Astrocyte of the hippocampus (primary cell): ENCODE results near the gene ALG1.
"Not testable (repeated sequence)": the region's sequence is repeated elsewhere in the genome, so short reads cannot be mapped to it uniquely, and the experiment has no call there.

ENCODE experiments used
- DNase-seq: peaks from one replicate; pipeline ENCODE4 v3.0.0; 2011; ENCODE audit warnings: low read depth, low spot score

ALG1 gene

GRCh38 chr16:5071681-5072333, at the start of gene ALG1:
Gene ALG1 (plus strand): TSS chr16:5071843. CDS start chr16:5071850, 7 bp downstream.
- DNase-seq = peak; percentile 96

- DNase-seq = no peak
Measured at GRCh38 chr16:5022521-5022920, 49.1 kb upstream of the ALG1 start.

GRCh38 chr16:5024632-5025031, 47.0 kb upstream of the ALG1 start:
- DNase-seq = peak; percentile 12

- DNase-seq = peak; percentile 52
Measured at GRCh38 chr16:5025171-5025632, 46.4 kb upstream of the ALG1 start.

GRCh38 chr16:5026664-5027063, 45.0 kb upstream of the ALG1 start:
- no peak for DNase-seq

- no peak for DNase-seq
Measured at GRCh38 chr16:5027086-5027485, 44.6 kb upstream of the ALG1 start.

GRCh38 chr16:5027575-5028235, 43.9 kb upstream of the ALG1 start:
- no peak for DNase-seq

GRCh38 chr16:5028950-5029475, 42.6 kb upstream of the ALG1 start:
- no peak for DNase-seq

GRCh38 chr16:5030251-5030870, 41.3 kb upstream of the ALG1 start:
- no peak for DNase-seq

GRCh38 chr16:5031601-5032000, 40.0 kb upstream of the ALG1 start:
- no peak for DNase-seq

- DNase-seq = no peak
Measured at GRCh38 chr16:5032748-5033167, 38.9 kb upstream of the ALG1 start.

GRCh38 chr16:5033256-5034166, 38.1 kb upstream of the ALG1 start, which contains the start of gene NAGPA:
Gene NAGPA (minus strand): TSS chr16:5033935. CDS start chr16:5033914, 21 bp downstream.
- peak; percentile 93 for DNase-seq

GRCh38 chr16:5034167-5034523, 37.5 kb upstream of the ALG1 start:
- no peak for DNase-seq

- no peak for DNase-seq
Measured at GRCh38 chr16:5035909-5036227, 35.8 kb upstream of the ALG1 start.

GRCh38 chr16:5036228-5037156, 35.2 kb upstream of the ALG1 start:
- peak; percentile 68 for DNase-seq

GRCh38 chr16:5040451-5040850, 31.2 kb upstream of the ALG1 start:
- DNase-seq = no peak

GRCh38 chr16:5041600-5042133, 30.0 kb upstream of the ALG1 start:
- DNase-seq = peak; percentile 90

GRCh38 chr16:5042574-5043171, 29.0 kb upstream of the ALG1 start:
- peak; percentile 46 for DNase-seq

- DNase-seq = no peak
Measured at GRCh38 chr16:5044011-5044540, 27.6 kb upstream of the ALG1 start.

GRCh38 chr16:5044581-5044980, 27.1 kb upstream of the ALG1 start:
- not testable (repeated sequence) for DNase-seq
